ENCODE measurements around the gene RHBDL3. TPM values are rescaled to one million over a fixed set of nuclear protein-coding genes. Genes with fewer than 3 reads are reported as not detected.
A peak's percentile ranks its signal among the peaks of the same experiment; 100 is the strongest.

The RHBDL3 gene
- total and polyA plus RNA-seq, 10 of the 15 experiments (the other 5 are each of a cell fraction or from before 2014, with no cell fraction given), result 0.04 to 0.24 (median 0.04) TPM; not detected in 5

- intact Hi-C loops (cut with micrococcal nuclease; ENCODE audit: unreplicated experiment), result no loop called here
These were observed 80.4 kb downstream of the RHBDL3 start for GRCh38 chr17:32345951-32346600.

GRCh38 chr17:32348483-32348800 is 82.8 kb downstream of the RHBDL3 start:
- Histone ChIP-seq H3K4me3 (no peak overlapping the region), H3K36me3 (ENCODE audit: control insufficient read depth in 2 of 2, insufficient read depth in 2 of 2, low read length in 1 of 2) (peaks cover 1 to 6% of the 10 kb centered on the region in 2 experiments; a peak in 2 of 4 replicates), H3K79me2 (ENCODE audit: control insufficient read depth, insufficient read depth, low read length) (peaks cover 41% of the 10 kb centered on the region), H3K27me3 (replicated peaks in 1 of 2; ENCODE audit: control insufficient read depth in 2 of 2, insufficient read depth in 2 of 2, low read length in 1 of 2) (no peaks in the 10 kb centered on the region), H3K4me1 (ENCODE audit: control insufficient read depth, insufficient read depth, low read length) (no peaks in the 10 kb centered on the region), H3K9ac (ENCODE audit: control insufficient read depth, insufficient read depth, low read length) (no peak overlapping the region), H4K20me1 (ENCODE audit: control insufficient read depth, insufficient read depth) (0 out of 2 replicates have a peak, but pooled peaks cover 4% of the 10 kb centered on the region), H3K27ac (ENCODE audit: control insufficient read depth, insufficient read depth) (no peak overlapping the region), H3K4me2 (ENCODE audit: control insufficient read depth, insufficient read depth) (0 out of 2 replicates have a peak overlapping the region, but pooled peaks have one; percentile 19), H2AFZ (ENCODE audit: control insufficient read depth, low read depth, low read length) (no peak overlapping the region), H3K9me3 (replicated peaks; ENCODE audit: control insufficient read depth, insufficient read depth, low read length) (no peaks in the 10 kb centered on the region)
- SMC1A ChIA-PET (ENCODE audit: uncharacterized antibody, unreplicated experiment), result interaction anchor here (1.0 to 1.3 kb wide), 2 partner anchors 18 to 29 kb away, joined by 4 to 5 read pairs; no protein-coding TSS in a partner anchor
- DNase-seq (ENCODE audit: low read depth, low spot score) (no peak), ATAC-seq (no peak), FAIRE-seq (no peak)
- WGBS (ENCODE audit: insufficient coverage, insufficient replicate concordance, low lambda C conversion rate, missing lambda C conversion rate), result 97% methylated on average over 2 of the region's 2 CpGs
- BruUV-seq (replicated peaks), result no TSS peak
- RAD21 ChIA-PET (ENCODE audit: unreplicated experiment), result no interaction called here
- in situ Hi-C loops (cut with MboI) (no loop called here), intact Hi-C loops (cut with micrococcal nuclease; ENCODE audit: unreplicated experiment) (no loop called here)
- CTCF ChIA-PET, result no interaction called here
- POLR2A ChIA-PET, result interaction anchor here (0.6 to 1.3 kb wide), 3 partner anchors 9 to 373 kb away, joined by 3 to 5 read pairs (median 4); no protein-coding TSS in a partner anchor
- TF ChIP-seq BACH1 (IDR thresholded peaks at IDR 0.05; ENCODE audit: borderline replicate concordance) (no peak), ASH2L (IDR thresholded peaks at IDR 0.05; ENCODE audit: borderline replicate concordance, low read depth) (no peak), PRDM15 (CRISPR knock-in tag; IDR thresholded peaks at IDR 0.05) (no peak), KAT2A (conservative IDR thresholded peaks at IDR 0.05; ENCODE audit: control insufficient read depth, low read depth, low read length) (no peak), PAX5 (IDR thresholded peaks at IDR 0.05; ENCODE audit: borderline replicate concordance, low read depth, low read length) (no peak), POLR2AphosphoS5 (IDR thresholded peaks at IDR 0.05; ENCODE audit: low read length) (no peak), RAD51 (IDR thresholded peaks at IDR 0.05) (no peak), CBFB (IDR thresholded peaks at IDR 0.05; ENCODE audit: low read depth) (no peak), SPI1 (IDR thresholded peaks at IDR 0.05; ENCODE audit: borderline replicate concordance, insufficient read depth, low read depth, low read length) (no peak), EP300 (IDR thresholded peaks at IDR 0.05; ENCODE audit: borderline replicate concordance in 1 of 2, control insufficient read depth in 1 of 2, low read depth in 2 of 2, low read length in 2 of 2) (no peak), MYC (IDR thresholded peaks at IDR 0.05; ENCODE audit: insufficient read depth, insufficient read length, insufficient replicate concordance, low read length, severe bottlenecking) (no peak)

More at GRCh38 chr17:32345951-32346600, 80.4 kb downstream of the RHBDL3 start:
- in situ Hi-C loops (cut with MboI), result no loop called here
- ChIA-PET POLR2A (interaction anchor here (0.7 kb wide), 1 partner anchor 277 kb away, joined by 3 read pairs; no protein-coding TSS in a partner anchor), CTCF (no interaction called here), RAD21 (ENCODE audit: unreplicated experiment) (no interaction called here), SMC1A (ENCODE audit: uncharacterized antibody, unreplicated experiment) (no interaction called here)
- no TSS peak for BruUV-seq (replicated peaks)
- Histone ChIP-seq H3K36me3 (ENCODE audit: control insufficient read depth in 2 of 2, insufficient read depth in 2 of 2, low read length in 1 of 2) (no peaks in the 10 kb centered on the region), H3K27ac (ENCODE audit: control insufficient read depth, insufficient read depth) (no peak overlapping the region), H3K4me3 (no peak overlapping the region), H3K9me3 (replicated peaks; ENCODE audit: control insufficient read depth, insufficient read depth, low read length) (no peaks in the 10 kb centered on the region), H3K4me1 (ENCODE audit: control insufficient read depth, insufficient read depth, low read length) (no peaks in the 10 kb centered on the region; the same call in 1 of the 2 replicates), H3K27me3 (replicated peaks in 1 of 2; ENCODE audit: control insufficient read depth in 2 of 2, insufficient read depth in 2 of 2, low read length in 1 of 2) (no peaks in the 10 kb centered on the region), H2AFZ (ENCODE audit: control insufficient read depth, low read depth, low read length) (no peak overlapping the region), H4K20me1 (ENCODE audit: control insufficient read depth, insufficient read depth) (no peaks in the 10 kb centered on the region), H3K4me2 (ENCODE audit: control insufficient read depth, insufficient read depth) (no peak overlapping the region), H3K79me2 (ENCODE audit: control insufficient read depth, insufficient read depth, low read length) (peaks cover 23% of the 10 kb centered on the region), H3K9ac (ENCODE audit: control insufficient read depth, insufficient read depth, low read length) (no peak overlapping the region)
- ATAC-seq (no peak), FAIRE-seq (no peak), DNase-seq (ENCODE audit: low read depth, low spot score) (no peak)
- 74% methylated on average over 11 of the region's 11 CpGs for WGBS (ENCODE audit: insufficient coverage, insufficient replicate concordance, low lambda C conversion rate, missing lambda C conversion rate)
- no peak for TF ChIP-seq GATAD2B (conservative IDR thresholded peaks at IDR 0.05; ENCODE audit: low read depth)
